Keratinocyte (primary cell): ENCODE results near the gene SPG11. TPM values are rescaled to one million over a fixed set of nuclear protein-coding genes. Genes with fewer than 3 reads are reported as not detected.

Experiments
- DNase-seq: peaks from one replicate; pipeline ENCODE4 v3.0.0-alpha.2; 2011; ENCODE audit warnings: low read depth, missing footprints, low spot score
- FAIRE-seq: peaks from 2 replicates; lab custom pipeline; 2011; peaks lifted over from hg19 to GRCh38; lab: Jason Lieb, UNC
- H2AFZ ChIP-seq: 2 replicates; pipeline ENCODE4 v1.6.0; 2012; ENCODE audit warnings: low read length, control low read depth, inconsistent platforms; ENCODE audit not compliant: control insufficient read depth
- H3K27ac ChIP-seq: 2 replicates; pipeline ENCODE4 v1.5.1; 2011; ENCODE audit warnings: low read length; ENCODE audit not compliant: control insufficient read depth, insufficient read depth
- H3K27me3 ChIP-seq: 3 replicates; pipeline ENCODE4 v1.6.0; 2011; ENCODE audit warnings: low read length; ENCODE audit not compliant: control insufficient read depth, insufficient read depth; ENCODE audit errors: extremely low read depth
- H3K36me3 ChIP-seq, 2 experiments: 2 replicates in 1 of 2; 3 replicates in 1 of 2; pipeline ENCODE4 v1.5.1; 2011; ENCODE audit warnings: low read length in 2 of 2, mild to moderate bottlenecking in 1 of 2; ENCODE audit not compliant: control insufficient read depth in 2 of 2, insufficient read depth in 2 of 2; ENCODE audit errors: extremely low read depth in 1 of 2
- H3K4me1 ChIP-seq: 3 replicates; pipeline ENCODE4 v1.5.1; 2011; ENCODE audit warnings: low read length; ENCODE audit not compliant: control insufficient read depth, insufficient read depth; ENCODE audit errors: extremely low read depth
- H3K4me2 ChIP-seq: 3 replicates; pipeline ENCODE4 v1.6.0; 2011; ENCODE audit warnings: low read depth, low read length; ENCODE audit not compliant: control insufficient read depth, insufficient read depth; ENCODE audit errors: extremely low read depth
- H3K4me3 ChIP-seq, 3 experiments: fragments of 200-600 bp in 1 of 3; sonication (generic) in 1 of 3; 2 replicates in 2 of 3; 3 replicates in 1 of 3; pipeline ENCODE4 v1.5.1; 2011 to 2016; ENCODE audit warnings: low read length in 3 of 3, mild to moderate bottlenecking in 3 of 3, control low read depth in 2 of 3, inconsistent platforms in 1 of 3, low read depth in 1 of 3, mixed read lengths in 1 of 3, mixed run types in 1 of 3, moderate library complexity in 1 of 3; ENCODE audit not compliant: control insufficient read depth in 2 of 3, insufficient read depth in 2 of 3; ENCODE audit errors: extremely low read depth in 1 of 3
- H3K79me2 ChIP-seq: 2 replicates; pipeline ENCODE4 v1.6.0; 2012; ENCODE audit warnings: low read length; ENCODE audit not compliant: control insufficient read depth, insufficient read depth
- H3K9ac ChIP-seq: 3 replicates; pipeline ENCODE4 v1.6.0; 2011; ENCODE audit warnings: low read length; ENCODE audit not compliant: control insufficient read depth, insufficient read depth; ENCODE audit errors: extremely low read depth
- H3K9me1 ChIP-seq: 3 replicates; pipeline ENCODE4 v1.6.0; 2011; ENCODE audit warnings: low read length; ENCODE audit not compliant: control insufficient read depth, insufficient read depth; ENCODE audit errors: extremely low read depth
- H3K9me3 ChIP-seq: 2 replicates; pipeline ENCODE4 v1.5.1; 2012; ENCODE audit warnings: low read depth, low read length; ENCODE audit not compliant: control insufficient read depth
- H4K20me1 ChIP-seq: 3 replicates; pipeline ENCODE4 v1.6.0; 2011; ENCODE audit warnings: low read length; ENCODE audit not compliant: control insufficient read depth, insufficient read depth; ENCODE audit errors: extremely low read depth
- CTCF ChIP-seq, 3 experiments: IDR thresholded peaks in 1 of 3; conservative IDR thresholded peaks in 1 of 3; optimal IDR thresholded peaks in 1 of 3; 2 replicates in 2 of 3; 3 replicates in 1 of 3; pipeline versions ENCODE3 to v1.5.1; 2011; ENCODE audit warnings: low read length in 3 of 3, mild to moderate bottlenecking in 3 of 3, moderate library complexity in 2 of 3, control low read depth in 1 of 3, inconsistent platforms in 1 of 3; ENCODE audit not compliant: insufficient read depth in 2 of 3; ENCODE audit errors: extremely low read depth in 1 of 3
- EZH2 ChIP-seq: IDR thresholded peaks from one replicate; pipeline ENCODE4 v1.6.1; 2012; ENCODE audit warnings: inconsistent platforms, mild to moderate bottlenecking, low read length, moderate library complexity
- dilution Hi-C: fragments of 300-500 bp; cut with MboI; formaldehyde crosslinking; loops from one replicate; pipeline ENCODE4 v1.7.0; 2020; ENCODE audit warnings: low sequenced_read_pairs; ENCODE audit not compliant: extremely low pct_ligation_motif_present
- polyA plus RNA-seq, 5 experiments: library from polyadenylated mRNA; depleted of rRNA in 3 of 5; stranded (reverse) in 3 of 5; stranded (forward) in 1 of 5; unstranded in 1 of 5; fragments of >200 nt; gene quantifications; 1 replicate in 1 of 5; 2 replicates in 3 of 5; 3 replicates in 1 of 5; pipeline versions ENCODE4 v1.2.1 to v1.2.3, GENCODE V29; 2011 to 2012; ENCODE audit warnings: missing spikeins in 2 of 5, low read depth in 1 of 5, low replicate concordance in 1 of 5

SPG11 gene
- polyA plus RNA-seq, 1 donor (not counting 4 experiments of a cell fraction or from before 2014, with no cell fraction given) = 41.5 TPM

GRCh38 chr15:44530653-44531052 lies 132.8 kb downstream of the SPG11 start:
- dilution Hi-C loops = no loop called here
- Histone ChIP-seq H3K4me2 (no peak overlapping the region), H3K27me3 (no peaks in the 10 kb centered on the region), H3K4me3 (no peak overlapping the region), H3K36me3 (no peaks in the 10 kb centered on the region), H3K79me2 (peaks cover 8% of the 10 kb centered on the region), H3K4me1 (peaks cover 11% of the 10 kb centered on the region), H3K9me1 (no peaks in the 10 kb centered on the region), H4K20me1 (no peaks in the 10 kb centered on the region), H3K9ac (no peak overlapping the region), H3K27ac (no peak overlapping the region), H3K9me3 (no peaks in the 10 kb centered on the region), H2AFZ (no peak overlapping the region)
- TF ChIP-seq EZH2 (no peak), CTCF (optimal IDR thresholded peaks at IDR 0.05 in 1 of 3, IDR thresholded peaks at IDR 0.05 in 1 of 3, conservative IDR thresholded peaks at IDR 0.05 in 1 of 3; ENCODE audit: extremely low read depth in 1 of 3, insufficient read depth in 2 of 3, low read length in 3 of 3) (no peak)
- DNase-seq (no peak), FAIRE-seq (no peak)

DNA sequence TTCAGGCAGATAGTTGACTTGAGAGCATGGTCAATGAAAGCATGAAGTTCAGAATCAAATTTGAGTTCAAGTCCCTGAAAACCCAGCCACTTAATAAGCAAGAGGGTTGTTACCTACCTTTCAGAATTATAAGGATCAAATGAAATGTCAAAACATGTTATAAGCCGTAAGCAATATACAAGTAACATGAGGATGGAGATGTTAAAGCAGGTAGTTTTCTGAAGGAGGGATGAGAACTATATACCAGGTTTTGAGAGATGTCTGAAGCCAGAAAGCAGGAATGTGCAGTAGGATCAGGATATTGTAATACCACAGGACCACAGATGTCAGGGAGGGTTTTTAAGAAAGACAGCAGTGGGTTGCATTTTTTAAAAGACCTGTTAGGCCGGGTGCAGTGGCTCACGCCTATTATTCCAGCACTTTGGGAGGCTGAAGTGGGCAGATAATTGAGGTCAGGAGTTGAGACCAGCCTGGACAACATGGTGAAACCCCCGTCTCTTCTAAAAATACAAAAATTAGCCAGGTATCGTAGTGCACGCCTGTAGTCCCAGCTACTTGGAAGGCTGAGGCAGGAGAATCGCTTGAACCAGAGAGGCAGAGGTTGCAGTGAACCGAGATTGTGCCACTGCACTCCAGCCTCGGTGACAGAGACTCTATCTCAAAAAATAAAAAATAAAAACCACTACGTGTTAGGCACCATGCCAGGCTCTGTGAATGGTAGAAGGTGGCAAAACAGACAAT lies 133.4 kb downstream of the SPG11 start:
- H3K36me3 ChIP-seq = peaks cover 0 to 6% of the 10 kb centered on the region in 2 experiments
- H3K9me3 ChIP-seq = no peaks in the 10 kb centered on the region
- FAIRE-seq = no peak
- no peak overlapping the region for H3K9ac ChIP-seq
- DNase-seq = no peak
- dilution Hi-C loops = no loop called here
- no peak overlapping the region for H3K4me3 ChIP-seq
- H2AFZ ChIP-seq = no peak overlapping the region
- peaks cover 8% of the 10 kb centered on the region for H3K4me1 ChIP-seq
- H3K9me1 ChIP-seq = no peaks in the 10 kb centered on the region
- H3K4me2 ChIP-seq = no peak overlapping the region
- H3K79me2 ChIP-seq = peaks cover 1% of the 10 kb centered on the region
- no peaks in the 10 kb centered on the region for H3K27me3 ChIP-seq
- no peak overlapping the region for H3K27ac ChIP-seq
- no peak for TF ChIP-seq CTCF (optimal IDR thresholded peaks at IDR 0.05 in 1 of 3, IDR thresholded peaks at IDR 0.05 in 1 of 3, conservative IDR thresholded peaks at IDR 0.05 in 1 of 3; ENCODE audit: extremely low read depth in 1 of 3, insufficient read depth in 2 of 3, low read length in 3 of 3)
- no peak for TF ChIP-seq EZH2
- H4K20me1 ChIP-seq = no peaks in the 10 kb centered on the region
